Measurements from ENCODE around the gene PRAC2.

DNA sequence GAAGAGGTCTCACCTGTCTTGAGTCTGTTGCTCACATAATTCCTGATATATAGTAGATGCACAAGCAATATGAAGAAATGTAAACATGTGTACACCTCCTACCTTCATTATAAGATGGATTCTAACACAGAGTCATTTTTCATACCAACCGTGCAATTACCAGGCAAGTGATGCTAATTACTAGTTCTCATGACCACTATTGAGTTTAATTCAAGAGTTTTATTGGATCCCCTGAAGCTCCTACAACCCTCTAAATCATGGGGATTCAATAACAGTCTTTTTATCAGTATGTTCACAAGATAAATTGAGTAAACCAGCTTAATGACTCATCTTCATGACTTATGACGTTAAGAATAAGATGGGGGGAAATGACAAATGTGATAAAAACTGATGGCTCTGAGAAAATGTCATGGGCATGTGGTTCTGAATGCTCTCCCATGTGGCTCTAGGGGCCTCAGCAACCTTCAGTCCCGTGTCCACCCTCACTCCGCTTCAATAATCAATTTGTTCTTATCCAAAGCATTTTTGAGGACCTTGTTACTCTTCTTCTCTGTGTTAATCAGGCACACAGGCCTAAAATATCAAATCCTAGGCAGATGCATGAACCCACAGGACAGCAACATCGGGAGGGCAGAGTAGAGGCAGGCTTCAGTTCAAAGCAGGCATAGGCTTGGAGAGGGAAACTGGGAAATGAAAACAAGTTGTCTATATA lies 43.4 kb upstream of the PRAC2 start:
- TF ChIP-seq, protein P1, sequence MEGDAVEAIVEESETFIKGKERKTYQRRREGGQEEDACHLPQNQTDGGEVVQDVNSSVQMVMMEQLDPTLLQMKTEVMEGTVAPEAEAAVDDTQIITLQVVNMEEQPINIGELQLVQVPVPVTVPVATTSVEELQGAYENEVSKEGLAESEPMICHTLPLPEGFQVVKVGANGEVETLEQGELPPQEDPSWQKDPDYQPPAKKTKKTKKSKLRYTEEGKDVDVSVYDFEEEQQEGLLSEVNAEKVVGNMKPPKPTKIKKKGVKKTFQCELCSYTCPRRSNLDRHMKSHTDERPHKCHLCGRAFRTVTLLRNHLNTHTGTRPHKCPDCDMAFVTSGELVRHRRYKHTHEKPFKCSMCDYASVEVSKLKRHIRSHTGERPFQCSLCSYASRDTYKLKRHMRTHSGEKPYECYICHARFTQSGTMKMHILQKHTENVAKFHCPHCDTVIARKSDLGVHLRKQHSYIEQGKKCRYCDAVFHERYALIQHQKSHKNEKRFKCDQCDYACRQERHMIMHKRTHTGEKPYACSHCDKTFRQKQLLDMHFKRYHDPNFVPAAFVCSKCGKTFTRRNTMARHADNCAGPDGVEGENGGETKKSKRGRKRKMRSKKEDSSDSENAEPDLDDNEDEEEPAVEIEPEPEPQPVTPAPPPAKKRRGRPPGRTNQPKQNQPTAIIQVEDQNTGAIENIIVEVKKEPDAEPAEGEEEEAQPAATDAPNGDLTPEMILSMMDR (IDR thresholded peaks at IDR 0.05; ENCODE audit: low read depth, low read length, missing input control), result no peak
- no peak for TF ChIP-seq RAD21 (IDR thresholded peaks at IDR 0.05)
- TF ChIP-seq SP1 (IDR thresholded peaks at IDR 0.05), result no peak
